Activated T-cell treated with anti-CD3 and anti-CD28 coated beads for 48 hours (primary cell): ENCODE data around the gene TRAP1.

ENCODE experiments used
- DNase-seq: peaks from one replicate; pipeline ENCODE4 v3.0.0-alpha.2; 2020; ENCODE audit warnings: low read depth

TRAP1 gene

GRCh38 chr16:3713587-3714242 is 3.6 kb downstream of the TRAP1 start:
- no peak for DNase-seq

GRCh38 chr16:3712861-3713372 is 4.4 kb downstream of the TRAP1 start:
- no peak for DNase-seq

DNA sequence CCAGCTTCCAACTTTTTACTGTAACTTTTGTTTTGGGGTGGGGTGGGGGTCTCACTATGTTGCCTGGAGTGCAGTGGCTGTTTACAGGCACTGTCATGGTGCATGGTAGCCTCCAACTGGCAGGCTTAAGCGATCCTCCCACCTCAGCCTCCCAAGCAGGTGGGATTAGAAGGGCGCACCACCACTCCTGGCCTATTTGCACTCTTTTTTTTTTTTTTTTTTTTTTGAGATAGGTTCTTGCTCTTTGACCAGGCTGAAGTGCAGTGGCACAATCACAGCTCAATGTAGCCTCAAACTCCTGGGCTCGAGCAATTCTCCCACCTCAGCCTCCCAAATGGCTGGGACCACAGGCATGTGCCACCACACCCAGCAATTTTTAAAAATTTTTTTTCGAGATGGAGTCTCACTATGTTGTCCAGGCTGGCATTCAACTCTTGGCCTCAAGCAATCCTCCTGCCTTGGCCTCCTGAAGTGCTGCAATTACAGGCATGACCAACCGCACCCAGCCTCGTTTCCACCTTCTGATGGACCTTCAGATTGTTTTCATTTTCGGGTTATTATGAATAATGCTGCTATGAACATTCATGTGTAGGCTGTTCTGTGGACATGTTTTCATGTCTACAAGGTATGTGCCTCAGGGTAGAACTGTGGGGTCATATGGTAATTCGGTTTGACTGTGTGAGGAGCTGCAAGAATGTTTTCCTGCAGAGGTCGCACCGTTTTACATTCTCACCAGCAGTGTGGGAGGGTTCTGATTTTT is 10.9 kb downstream of the TRAP1 start:
- DNase-seq, result no peak

- DNase-seq, result no peak
These were observed 15.2 kb downstream of the TRAP1 start for GRCh38 chr16:3702082-3702481.

GRCh38 chr16:3701531-3701930 is 15.8 kb downstream of the TRAP1 start:
- no peak for DNase-seq

GRCh38 chr16:3698941-3699340 is 18.4 kb downstream of the TRAP1 start:
- DNase-seq, result no peak

- DNase-seq, result no peak
These were observed 20.7 kb downstream of the TRAP1 start for GRCh38 chr16:3696425-3697218.

- DNase-seq, result no peak
These were observed 21.5 kb downstream of the TRAP1 start for GRCh38 chr16:3695610-3696369.

DNA sequence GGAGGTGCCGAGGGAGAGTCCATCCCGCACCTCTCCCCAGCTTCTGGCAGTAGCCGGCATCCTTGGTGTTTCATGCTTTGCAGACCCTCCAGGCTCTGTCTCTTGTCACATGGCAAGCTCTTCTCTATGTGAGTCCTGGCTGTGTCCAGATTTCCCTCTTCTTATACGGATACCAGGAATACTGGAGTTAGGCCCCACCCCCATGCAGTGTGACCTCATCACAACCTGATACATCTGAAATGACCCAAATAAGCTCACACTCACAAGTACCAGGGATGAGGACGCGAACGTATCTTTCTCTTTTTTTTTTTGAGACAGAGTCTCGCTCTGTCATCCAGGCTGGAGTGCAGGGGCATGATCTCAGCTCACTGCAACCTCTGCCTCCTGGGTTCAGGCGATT is 23.3 kb downstream of the TRAP1 start:
- no peak for DNase-seq

GRCh38 chr16:3691761-3692160 is 25.6 kb downstream of the TRAP1 start:
- DNase-seq, result no peak

GRCh38 chr16:3690980-3691720 is 26.2 kb downstream of the TRAP1 start:
- no peak for DNase-seq

GRCh38 chr16:3690470-3690928 is 26.8 kb downstream of the TRAP1 start:
- peak; percentile 76 for DNase-seq

GRCh38 chr16:3689731-3690130 is 27.6 kb downstream of the TRAP1 start:
- no peak for DNase-seq

DNA sequence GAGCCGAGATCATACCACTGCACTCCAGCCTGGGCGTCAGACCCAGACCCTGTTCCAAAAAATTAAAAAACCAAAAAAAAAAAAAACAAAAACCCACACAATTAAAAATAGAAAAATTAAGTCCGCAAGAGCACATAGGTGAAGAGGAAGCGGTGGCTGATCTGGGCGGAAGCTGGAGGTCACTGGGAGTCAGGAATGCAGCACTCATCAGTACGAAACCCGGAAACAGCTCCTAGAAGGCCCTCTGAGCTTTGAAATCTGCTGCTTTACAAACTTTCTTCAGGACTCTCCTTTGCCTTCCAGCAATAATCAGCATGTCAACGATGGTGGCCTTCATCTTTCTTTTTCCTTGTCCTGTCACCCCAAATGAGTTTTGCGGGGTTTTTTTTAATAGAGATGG is 29.5 kb downstream of the TRAP1 start:
- no peak for DNase-seq

GRCh38 chr16:3687021-3687420 is 30.3 kb downstream of the TRAP1 start:
- no peak for DNase-seq

GRCh38 chr16:3681206-3681605 is 36.1 kb downstream of the TRAP1 start:
- DNase-seq, result no peak

- DNase-seq, result no peak
These were observed 39.3 kb downstream of the TRAP1 start for GRCh38 chr16:3677994-3678393.

GRCh38 chr16:3675601-3676130 is 41.7 kb downstream of the TRAP1 start:
- DNase-seq, result no peak

GRCh38 chr16:3674513-3675295 is 42.6 kb downstream of the TRAP1 start:
- DNase-seq, result no peak
